Liver (tissue), 9 donors: ENCODE measurements around the gene TEX14. TPM values are rescaled to one million over a fixed set of nuclear protein-coding genes. Genes with fewer than 3 reads are reported as not detected.

ENCODE experiments used
- DNase-seq: peaks from one replicate; pipeline ENCODE4 v3.0.0-alpha.2; 2017; ENCODE audit warnings: low spot score
- H3K27ac ChIP-seq, 2 donors: one replicate each; pipeline ENCODE4 v1.7.0; 2013; ENCODE audit warnings: inconsistent platforms in 2 of 2, low read length in 2 of 2, control low read depth in 1 of 2, low read depth in 1 of 2, mild to moderate bottlenecking in 1 of 2
- H3K27me3 ChIP-seq, 4 donors: one replicate each; pipeline versions ENCODE4 v1.6.1 to v1.7.0; 2013; ENCODE audit warnings: low read length in 3 of 4, inconsistent platforms in 1 of 4, mild to moderate bottlenecking in 1 of 4, moderate library complexity in 1 of 4; ENCODE audit not compliant: control insufficient read depth in 4 of 4, insufficient read depth in 4 of 4
- H3K36me3 ChIP-seq, 4 donors: one replicate each; pipeline versions ENCODE4 v1.6.1 to v1.7.0; 2013; ENCODE audit warnings: low read length in 3 of 4, mild to moderate bottlenecking in 3 of 4, low read depth in 1 of 4, moderate library complexity in 1 of 4; ENCODE audit not compliant: control insufficient read depth in 4 of 4, insufficient read depth in 3 of 4
- H3K4me1 ChIP-seq, 4 donors: one replicate each; pipeline versions ENCODE4 v1.6.1 to v1.7.0; 2013; ENCODE audit warnings: low read length in 3 of 4, mild to moderate bottlenecking in 3 of 4, moderate library complexity in 1 of 4; ENCODE audit not compliant: control insufficient read depth in 4 of 4, insufficient read depth in 4 of 4
- H3K4me3 ChIP-seq, 3 donors: one replicate each; pipeline versions ENCODE4 v1.6.1 to v1.7.0; 2013; ENCODE audit warnings: low read length in 3 of 3, control low read depth in 1 of 3, low read depth in 1 of 3, mild to moderate bottlenecking in 1 of 3
- H3K9ac ChIP-seq, 2 donors: one replicate each; pipeline ENCODE4 v1.7.0; 2013; ENCODE audit warnings: low read length in 2 of 2, mild to moderate bottlenecking in 2 of 2, moderate library complexity in 2 of 2, control low read depth in 1 of 2, low read depth in 1 of 2
- H3K9me3 ChIP-seq, 4 donors: one replicate each; pipeline versions ENCODE4 v1.6.1 to v1.7.0; 2013; ENCODE audit warnings: low read length in 3 of 4; ENCODE audit not compliant: control insufficient read depth in 4 of 4
- FOXA1 ChIP-seq: IDR thresholded peaks from 2 replicates; pipeline ENCODE4 v1.6.1; 2016; ENCODE audit warnings: antibody characterized with exemption
- FOXA2 ChIP-seq: IDR thresholded peaks from 2 replicates; pipeline ENCODE4 v1.6.1; 2016; ENCODE audit warnings: antibody characterized with exemption
- GABPA ChIP-seq, 2 donors: IDR thresholded peaks in 1 of 2; conservative IDR thresholded peaks in 1 of 2; 2 replicates each; pipeline ENCODE4 v1.6.1; 2016; ENCODE audit warnings: antibody characterized with exemption in 2 of 2, mild to moderate bottlenecking in 1 of 2, moderate library complexity in 1 of 2
- HNF4A ChIP-seq, 2 donors: conservative IDR thresholded peaks; 2 replicates each; pipeline ENCODE4 v1.6.1; 2016; ENCODE audit warnings: antibody characterized with exemption in 2 of 2, mild to moderate bottlenecking in 2 of 2
- HNF4G ChIP-seq: IDR thresholded peaks from 2 replicates; pipeline ENCODE4 v1.6.1; 2016; ENCODE audit warnings: antibody characterized with exemption
- JUND ChIP-seq, 2 donors: IDR thresholded peaks; 2 replicates each; pipeline ENCODE4 v1.6.1; 2016; ENCODE audit warnings: antibody characterized with exemption in 2 of 2
- NR2F2 ChIP-seq: IDR thresholded peaks from 2 replicates; pipeline ENCODE4 v1.6.1; 2016; ENCODE audit warnings: antibody characterized with exemption
- RAD21 ChIP-seq, 2 donors: IDR thresholded peaks; 2 replicates each; pipeline ENCODE4 v1.6.1; 2016; ENCODE audit warnings: antibody characterized with exemption in 2 of 2, mild to moderate bottlenecking in 2 of 2
- RXRA ChIP-seq, 2 donors: IDR thresholded peaks; 2 replicates each; pipeline ENCODE4 v1.6.1; 2017 to 2018; ENCODE audit warnings: antibody characterized with exemption in 2 of 2, mild to moderate bottlenecking in 1 of 2
- SP1 ChIP-seq: IDR thresholded peaks from 2 replicates; pipeline ENCODE4 v1.6.1; 2018; ENCODE audit warnings: antibody characterized with exemption, mild to moderate bottlenecking
- TAF1 ChIP-seq: conservative IDR thresholded peaks from 2 replicates; pipeline ENCODE4 v1.6.1; 2016; ENCODE audit warnings: antibody characterized with exemption, mild to moderate bottlenecking
- YY1 ChIP-seq: IDR thresholded peaks from 2 replicates; pipeline ENCODE4 v1.6.1; 2016; ENCODE audit warnings: antibody characterized with exemption, mild to moderate bottlenecking
- WGBS: extraction: QIAGEN DNeasy Blood & Tissue Kit; methylation state at CpG from one replicate; pipeline ENCODE4 v1.1.7; 2013; 5-methylcytosine and 5-hydroxymethylcytosine counted together
- polyA plus RNA-seq, 2 donors: library from polyadenylated mRNA; stranded (reverse) in 1 of 2; unstranded in 1 of 2; fragments of 200-250 nt in 1 of 2; fragments of >200 nt in 1 of 2; fragmentation: Nextera tagmentation in 1 of 2; extraction: Ambion mirVana in 1 of 2; gene quantifications; one replicate each; pipeline versions ENCODE4 v1.2.1 to v1.2.3, GENCODE V29; 2013 to 2015
- total RNA-seq, 2 donors: library from RNA; depleted of rRNA; stranded (reverse); fragments of >200 nt; gene quantifications; one replicate each; pipeline ENCODE4 v1.2.3, GENCODE V29; 2014
- TF ChIP-seq, protein P1 (sequence below): IDR thresholded peaks from 2 replicates; pipeline ENCODE4 v1.6.1; 2016; ENCODE audit warnings: antibody characterized with exemption
- TF ChIP-seq, protein P2 (sequence below): IDR thresholded peaks from 2 replicates; pipeline ENCODE4 v1.6.1; 2016; ENCODE audit warnings: antibody characterized with exemption, mild to moderate bottlenecking
- TF ChIP-seq, protein P3 (sequence below): fragments of 150-350 bp; IDR thresholded peaks from 2 replicates; pipeline ENCODE4 v1.5.1; 2017; ENCODE audit warnings: improper control_type of control experiment, low read depth, low read length; ENCODE audit not compliant: missing input control
- TF ChIP-seq, protein P4 (sequence below): IDR thresholded peaks from 2 replicates; pipeline ENCODE4 v1.6.1; 2016; ENCODE audit warnings: antibody characterized with exemption
- TF ChIP-seq, protein P5 (sequence below): IDR thresholded peaks from 2 replicates; pipeline ENCODE4 v1.6.1; 2016; ENCODE audit warnings: antibody characterized with exemption
- donor health status: healthy.
- donor health status: healthy.
- donor health status: healthy.
- donor health status: healthy.
- donor health status: healthy.

Gene TEX14
- total and polyA plus RNA-seq, 4 donors, result 0.01 to 0.17 (median 0.13) TPM

DNA sequence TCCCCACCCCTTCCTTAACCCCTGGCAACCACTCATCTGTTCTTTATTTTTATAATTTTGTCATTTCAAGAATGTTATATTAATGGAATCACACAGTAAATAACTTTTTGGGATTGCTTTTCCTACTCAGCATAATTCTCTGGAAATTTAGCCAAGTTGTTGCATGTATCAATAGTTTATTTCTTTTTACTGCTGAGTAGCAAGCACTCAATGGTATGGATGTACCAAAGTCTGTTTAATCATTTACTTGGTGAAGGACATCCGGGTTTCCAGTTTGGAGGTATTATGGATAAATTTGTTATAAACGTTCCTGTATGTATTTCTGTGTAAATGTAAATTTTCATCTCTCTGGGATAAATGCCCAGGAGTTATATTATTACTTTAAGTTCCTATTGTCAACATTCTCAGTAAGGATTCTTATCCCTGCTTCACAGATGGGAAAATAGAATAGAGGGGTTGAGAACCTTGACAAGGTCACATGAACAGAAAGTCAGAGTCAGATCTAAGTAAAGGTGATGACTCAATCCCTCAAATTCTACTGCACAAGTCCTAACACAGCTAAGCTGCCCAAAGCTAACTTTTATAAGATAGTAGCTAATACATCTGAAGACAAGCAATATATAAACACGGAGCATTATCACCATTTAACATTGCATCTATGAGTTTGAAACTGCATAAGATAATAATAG, 115.0 kb downstream of the TEX14 start:
- DNase-seq, result no peak
- Histone ChIP-seq H3K36me3 (no peaks in the 10 kb centered on the region), H3K27me3 (no peaks in the 10 kb centered on the region), H3K9me3 (no peaks in the 10 kb centered on the region), H3K4me3 (no peak overlapping the region), H3K27ac (no peak overlapping the region), H3K9ac (no peak overlapping the region), H3K4me1 (no peaks in the 10 kb centered on the region)
- no peak for TF ChIP-seq YY1
- no peak for TF ChIP-seq FOXA1
- TF ChIP-seq, protein P1, sequence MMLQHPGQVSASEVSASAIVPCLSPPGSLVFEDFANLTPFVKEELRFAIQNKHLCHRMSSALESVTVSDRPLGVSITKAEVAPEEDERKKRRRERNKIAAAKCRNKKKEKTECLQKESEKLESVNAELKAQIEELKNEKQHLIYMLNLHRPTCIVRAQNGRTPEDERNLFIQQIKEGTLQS, result no peak
- TF ChIP-seq RXRA (IDR thresholded peaks at IDR 0.05), result no peak
- TF ChIP-seq GABPA (IDR thresholded peaks at IDR 0.05 in 1 of 2, conservative IDR thresholded peaks at IDR 0.05 in 1 of 2), result no peak
- TF ChIP-seq NR2F2, result no peak
- TF ChIP-seq, protein P2, sequence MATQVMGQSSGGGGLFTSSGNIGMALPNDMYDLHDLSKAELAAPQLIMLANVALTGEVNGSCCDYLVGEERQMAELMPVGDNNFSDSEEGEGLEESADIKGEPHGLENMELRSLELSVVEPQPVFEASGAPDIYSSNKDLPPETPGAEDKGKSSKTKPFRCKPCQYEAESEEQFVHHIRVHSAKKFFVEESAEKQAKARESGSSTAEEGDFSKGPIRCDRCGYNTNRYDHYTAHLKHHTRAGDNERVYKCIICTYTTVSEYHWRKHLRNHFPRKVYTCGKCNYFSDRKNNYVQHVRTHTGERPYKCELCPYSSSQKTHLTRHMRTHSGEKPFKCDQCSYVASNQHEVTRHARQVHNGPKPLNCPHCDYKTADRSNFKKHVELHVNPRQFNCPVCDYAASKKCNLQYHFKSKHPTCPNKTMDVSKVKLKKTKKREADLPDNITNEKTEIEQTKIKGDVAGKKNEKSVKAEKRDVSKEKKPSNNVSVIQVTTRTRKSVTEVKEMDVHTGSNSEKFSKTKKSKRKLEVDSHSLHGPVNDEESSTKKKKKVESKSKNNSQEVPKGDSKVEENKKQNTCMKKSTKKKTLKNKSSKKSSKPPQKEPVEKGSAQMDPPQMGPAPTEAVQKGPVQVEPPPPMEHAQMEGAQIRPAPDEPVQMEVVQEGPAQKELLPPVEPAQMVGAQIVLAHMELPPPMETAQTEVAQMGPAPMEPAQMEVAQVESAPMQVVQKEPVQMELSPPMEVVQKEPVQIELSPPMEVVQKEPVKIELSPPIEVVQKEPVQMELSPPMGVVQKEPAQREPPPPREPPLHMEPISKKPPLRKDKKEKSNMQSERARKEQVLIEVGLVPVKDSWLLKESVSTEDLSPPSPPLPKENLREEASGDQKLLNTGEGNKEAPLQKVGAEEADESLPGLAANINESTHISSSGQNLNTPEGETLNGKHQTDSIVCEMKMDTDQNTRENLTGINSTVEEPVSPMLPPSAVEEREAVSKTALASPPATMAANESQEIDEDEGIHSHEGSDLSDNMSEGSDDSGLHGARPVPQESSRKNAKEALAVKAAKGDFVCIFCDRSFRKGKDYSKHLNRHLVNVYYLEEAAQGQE, result no peak
- TF ChIP-seq, protein P3, sequence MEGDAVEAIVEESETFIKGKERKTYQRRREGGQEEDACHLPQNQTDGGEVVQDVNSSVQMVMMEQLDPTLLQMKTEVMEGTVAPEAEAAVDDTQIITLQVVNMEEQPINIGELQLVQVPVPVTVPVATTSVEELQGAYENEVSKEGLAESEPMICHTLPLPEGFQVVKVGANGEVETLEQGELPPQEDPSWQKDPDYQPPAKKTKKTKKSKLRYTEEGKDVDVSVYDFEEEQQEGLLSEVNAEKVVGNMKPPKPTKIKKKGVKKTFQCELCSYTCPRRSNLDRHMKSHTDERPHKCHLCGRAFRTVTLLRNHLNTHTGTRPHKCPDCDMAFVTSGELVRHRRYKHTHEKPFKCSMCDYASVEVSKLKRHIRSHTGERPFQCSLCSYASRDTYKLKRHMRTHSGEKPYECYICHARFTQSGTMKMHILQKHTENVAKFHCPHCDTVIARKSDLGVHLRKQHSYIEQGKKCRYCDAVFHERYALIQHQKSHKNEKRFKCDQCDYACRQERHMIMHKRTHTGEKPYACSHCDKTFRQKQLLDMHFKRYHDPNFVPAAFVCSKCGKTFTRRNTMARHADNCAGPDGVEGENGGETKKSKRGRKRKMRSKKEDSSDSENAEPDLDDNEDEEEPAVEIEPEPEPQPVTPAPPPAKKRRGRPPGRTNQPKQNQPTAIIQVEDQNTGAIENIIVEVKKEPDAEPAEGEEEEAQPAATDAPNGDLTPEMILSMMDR, result no peak
- WGBS, result 20% methylated on average over 3 of the region's 3 CpGs

DNA sequence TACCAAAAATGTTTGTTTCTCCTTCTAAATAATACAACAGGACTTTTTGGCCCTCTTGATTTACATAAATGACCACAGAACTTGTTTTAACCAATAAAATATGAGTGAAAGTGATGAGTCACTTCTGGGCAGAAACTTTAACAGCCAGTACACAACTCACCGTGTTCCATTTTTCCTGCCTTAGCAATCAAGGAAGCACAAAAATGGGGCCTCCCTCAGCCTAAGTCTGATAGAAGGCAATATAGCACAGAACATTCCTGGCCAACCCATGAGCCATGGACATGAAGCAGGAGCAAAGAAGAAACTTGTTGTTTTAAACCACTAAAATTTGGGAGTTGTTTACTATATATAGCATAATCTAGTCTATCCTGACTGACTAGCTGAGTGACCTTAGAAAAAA, 116.3 kb downstream of the TEX14 start:
- DNase-seq, result no peak
- H3K27me3 ChIP-seq, result no peaks in the 10 kb centered on the region
- H3K4me1 ChIP-seq, result no peaks in the 10 kb centered on the region
- 59% methylated on average over 1 of the region's 1 CpG for WGBS
- no peak overlapping the region for H3K9ac ChIP-seq
- no peaks in the 10 kb centered on the region for H3K9me3 ChIP-seq
- H3K27ac ChIP-seq, result no peak overlapping the region
- H3K36me3 ChIP-seq, result no peaks in the 10 kb centered on the region
- H3K4me3 ChIP-seq, result no peak overlapping the region
- TF ChIP-seq NR2F2 (no peak), FOXA2 (no peak), HNF4G (no peak), RAD21 (IDR thresholded peaks at IDR 0.05) (no peak), YY1 (no peak), GABPA (IDR thresholded peaks at IDR 0.05 in 1 of 2, conservative IDR thresholded peaks at IDR 0.05 in 1 of 2) (no peak), SP1 (no peak), HNF4A (conservative IDR thresholded peaks at IDR 0.05) (no peak), FOXA1 (no peak), TAF1 (no peak), JUND (IDR thresholded peaks at IDR 0.05) (no peak)
- TF ChIP-seq, protein P4, sequence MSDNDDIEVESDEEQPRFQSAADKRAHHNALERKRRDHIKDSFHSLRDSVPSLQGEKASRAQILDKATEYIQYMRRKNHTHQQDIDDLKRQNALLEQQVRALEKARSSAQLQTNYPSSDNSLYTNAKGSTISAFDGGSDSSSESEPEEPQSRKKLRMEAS, result no peak
- TF ChIP-seq, protein P3, result no peak
- TF ChIP-seq, protein P2, result no peak
- TF ChIP-seq, protein P1, result no peak
- TF ChIP-seq, protein P5, sequence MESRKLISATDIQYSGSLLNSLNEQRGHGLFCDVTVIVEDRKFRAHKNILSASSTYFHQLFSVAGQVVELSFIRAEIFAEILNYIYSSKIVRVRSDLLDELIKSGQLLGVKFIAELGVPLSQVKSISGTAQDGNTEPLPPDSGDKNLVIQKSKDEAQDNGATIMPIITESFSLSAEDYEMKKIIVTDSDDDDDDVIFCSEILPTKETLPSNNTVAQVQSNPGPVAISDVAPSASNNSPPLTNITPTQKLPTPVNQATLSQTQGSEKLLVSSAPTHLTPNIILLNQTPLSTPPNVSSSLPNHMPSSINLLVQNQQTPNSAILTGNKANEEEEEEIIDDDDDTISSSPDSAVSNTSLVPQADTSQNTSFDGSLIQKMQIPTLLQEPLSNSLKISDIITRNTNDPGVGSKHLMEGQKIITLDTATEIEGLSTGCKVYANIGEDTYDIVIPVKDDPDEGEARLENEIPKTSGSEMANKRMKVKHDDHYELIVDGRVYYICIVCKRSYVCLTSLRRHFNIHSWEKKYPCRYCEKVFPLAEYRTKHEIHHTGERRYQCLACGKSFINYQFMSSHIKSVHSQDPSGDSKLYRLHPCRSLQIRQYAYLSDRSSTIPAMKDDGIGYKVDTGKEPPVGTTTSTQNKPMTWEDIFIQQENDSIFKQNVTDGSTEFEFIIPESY, result no peak
